Measurements from ENCODE around the gene GRIA3. TPM values are rescaled to one million over a fixed set of nuclear protein-coding genes. Genes with fewer than 3 reads are reported as not detected.

Gene GRIA3
- total and polyA plus RNA-seq, 2 donors (not counting 1 experiment from before 2014, with no cell fraction given) = 0.52 to 2.3 TPM

- Histone ChIP-seq H3K4me3 (replicated peaks in 1 of 4; ENCODE audit: control extremely low read depth in 1 of 4, insufficient read depth in 1 of 4, low read depth in 3 of 4, low read length in 4 of 4) (no peak overlapping the region), H2AFZ (ENCODE audit: low read length) (no peak overlapping the region), H3K4me1 (ENCODE audit: control insufficient read depth, extremely low read depth, insufficient read depth, low read length) (no peaks in the 10 kb centered on the region), H3K4me2 (ENCODE audit: extremely low read depth, insufficient read depth, low read length) (no peak overlapping the region), H3K79me2 (ENCODE audit: control insufficient read depth, insufficient read depth, low read length) (no peaks in the 10 kb centered on the region), H4K20me1 (ENCODE audit: control insufficient read depth, extremely low read depth, insufficient read depth, low read length) (no peaks in the 10 kb centered on the region), H3K9me3 (ENCODE audit: control insufficient read depth, insufficient read depth, low read depth, low read length) (no peaks in the 10 kb centered on the region), H3K36me3 (ENCODE audit: control insufficient read depth, insufficient read depth, low read length) (no peaks in the 10 kb centered on the region), H3K27me3 (ENCODE audit: control insufficient read depth, insufficient read depth, low read length) (no peaks in the 10 kb centered on the region), H3K9ac (ENCODE audit: insufficient read depth, low read length) (no peak overlapping the region), H3K27ac (ENCODE audit: insufficient read depth, low read length) (no peak overlapping the region)
- TF ChIP-seq CTCF (conservative IDR thresholded peaks at IDR 0.05 in 1 of 2, IDR thresholded peaks at IDR 0.05 in 1 of 2; ENCODE audit: low read depth in 1 of 2, low read length in 2 of 2) (no peak), EZH2 (IDR thresholded peaks at IDR 0.05; ENCODE audit: low read length, missing control alignments) (no peak)
- peak; percentile 0 to 8 for DNase-seq (ENCODE audit: low read depth in 2 of 2)
Observed at GRCh38 chrX:123489011-123489410, 304.9 kb downstream of the GRIA3 start.

GRCh38 chrX:123493857-123494256 is 309.8 kb downstream of the GRIA3 start:
- TF ChIP-seq EZH2 (IDR thresholded peaks at IDR 0.05; ENCODE audit: low read length, missing control alignments) (no peak), CTCF (conservative IDR thresholded peaks at IDR 0.05 in 1 of 2, IDR thresholded peaks at IDR 0.05 in 1 of 2; ENCODE audit: low read depth in 1 of 2, low read length in 2 of 2) (no peak)
- Histone ChIP-seq H3K4me2 (ENCODE audit: extremely low read depth, insufficient read depth, low read length) (no peak overlapping the region), H3K27me3 (ENCODE audit: control insufficient read depth, insufficient read depth, low read length) (no peaks in the 10 kb centered on the region), H3K9me3 (ENCODE audit: control insufficient read depth, insufficient read depth, low read depth, low read length) (no peaks in the 10 kb centered on the region), H3K27ac (ENCODE audit: insufficient read depth, low read length) (no peak overlapping the region), H2AFZ (ENCODE audit: low read length) (no peak overlapping the region), H3K9ac (ENCODE audit: insufficient read depth, low read length) (no peak overlapping the region), H3K4me1 (ENCODE audit: control insufficient read depth, extremely low read depth, insufficient read depth, low read length) (no peaks in the 10 kb centered on the region), H4K20me1 (ENCODE audit: control insufficient read depth, extremely low read depth, insufficient read depth, low read length) (no peaks in the 10 kb centered on the region), H3K79me2 (ENCODE audit: control insufficient read depth, insufficient read depth, low read length) (no peaks in the 10 kb centered on the region), H3K4me3 (replicated peaks in 1 of 4; ENCODE audit: control extremely low read depth in 1 of 4, insufficient read depth in 1 of 4, low read depth in 3 of 4, low read length in 4 of 4) (no peak overlapping the region), H3K36me3 (ENCODE audit: control insufficient read depth, insufficient read depth, low read length) (no peaks in the 10 kb centered on the region)
- no peak for DNase-seq (ENCODE audit: low read depth in 2 of 2)

GRCh38 chrX:123499787-123500186 is 315.7 kb downstream of the GRIA3 start:
- H3K9me3 ChIP-seq (ENCODE audit: control insufficient read depth, insufficient read depth, low read depth, low read length) = no peaks in the 10 kb centered on the region
- no peak for TF ChIP-seq EZH2 (IDR thresholded peaks at IDR 0.05; ENCODE audit: low read length, missing control alignments)
- no peak overlapping the region for H3K4me2 ChIP-seq (ENCODE audit: extremely low read depth, insufficient read depth, low read length)
- no peak overlapping the region for H2AFZ ChIP-seq (ENCODE audit: low read length)
- H4K20me1 ChIP-seq (ENCODE audit: control insufficient read depth, extremely low read depth, insufficient read depth, low read length) = no peaks in the 10 kb centered on the region
- no peaks in the 10 kb centered on the region for H3K79me2 ChIP-seq (ENCODE audit: control insufficient read depth, insufficient read depth, low read length)
- no peak overlapping the region for H3K9ac ChIP-seq (ENCODE audit: insufficient read depth, low read length)
- H3K36me3 ChIP-seq (ENCODE audit: control insufficient read depth, insufficient read depth, low read length) = no peaks in the 10 kb centered on the region
- H3K4me3 ChIP-seq (replicated peaks in 1 of 4; ENCODE audit: control extremely low read depth in 1 of 4, insufficient read depth in 1 of 4, low read depth in 3 of 4, low read length in 4 of 4) = no peak overlapping the region
- no peak overlapping the region for H3K27ac ChIP-seq (ENCODE audit: insufficient read depth, low read length)
- no peaks in the 10 kb centered on the region for H3K4me1 ChIP-seq (ENCODE audit: control insufficient read depth, extremely low read depth, insufficient read depth, low read length)
- no peaks in the 10 kb centered on the region for H3K27me3 ChIP-seq (ENCODE audit: control insufficient read depth, insufficient read depth, low read length)
- no peak for DNase-seq (ENCODE audit: low read depth in 2 of 2)

Data from fibroblast of lung (primary cell).